HG02840 (cell line): ENCODE results near the gene CDKN2AIPNL.

Source experiments
- ATAC-seq: cut with Tn5 transposase; IDR thresholded peaks from one replicate; pipeline ENCODE4 v1.9.1; 2021; ENCODE audit warnings: mild to moderate bottlenecking, moderate library complexity, moderate number of reproducible peaks; ENCODE audit not compliant: unreplicated experiment, low FRiP score

The CDKN2AIPNL gene

GRCh38 chr5:134411546-134412266 is at the start of gene CDKN2AIPNL:
Gene CDKN2AIPNL (minus strand): TSS chr5:134411881. CDS start chr5:134411854, 27 bp downstream.
- ATAC-seq: peak; percentile 92

- ATAC-seq: no peak
Measured at GRCh38 chr5:134460551-134460950, 48.9 kb upstream of the CDKN2AIPNL start.

DNA sequence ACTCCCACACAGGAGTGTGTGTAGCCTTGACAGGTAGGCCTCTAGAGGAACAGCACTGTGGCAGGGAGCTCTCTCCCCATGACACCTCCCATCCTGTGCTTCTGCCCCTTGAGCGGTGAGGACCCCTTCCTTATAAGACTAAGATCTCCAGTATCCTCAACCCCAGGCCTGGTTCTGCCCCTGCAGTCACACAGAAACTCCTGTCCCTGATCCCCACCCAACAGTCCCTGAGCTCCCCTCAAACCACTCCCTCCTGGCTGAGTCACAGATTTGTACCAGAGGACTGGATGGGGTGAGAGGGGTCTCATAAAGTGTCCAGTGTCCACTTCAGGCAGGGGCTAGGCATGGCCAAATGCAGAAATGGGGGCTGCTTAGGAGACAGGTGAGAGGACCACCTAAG is 47.8 kb upstream of the CDKN2AIPNL start:
- no peak for ATAC-seq

DNA sequence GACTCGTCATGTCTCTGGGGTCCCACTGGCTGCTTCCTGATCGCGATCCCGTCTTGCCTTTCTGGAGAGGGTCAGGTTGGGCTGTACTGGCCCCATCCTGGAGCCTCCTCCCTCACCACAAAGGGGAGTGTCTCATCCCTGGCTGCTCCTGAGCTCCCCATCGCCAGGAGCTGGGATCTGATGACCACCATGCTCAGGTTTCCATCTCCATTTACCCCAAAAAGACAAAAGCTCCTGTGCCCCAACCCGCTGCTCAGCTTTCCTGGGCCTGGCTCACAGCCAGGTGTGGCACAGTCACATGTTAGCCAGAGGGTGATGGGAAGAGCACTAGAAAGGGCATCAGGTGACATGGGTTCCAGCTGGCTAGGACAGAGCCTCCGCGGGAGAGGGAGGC is 47.3 kb upstream of the CDKN2AIPNL start:
- ATAC-seq: no peak

DNA sequence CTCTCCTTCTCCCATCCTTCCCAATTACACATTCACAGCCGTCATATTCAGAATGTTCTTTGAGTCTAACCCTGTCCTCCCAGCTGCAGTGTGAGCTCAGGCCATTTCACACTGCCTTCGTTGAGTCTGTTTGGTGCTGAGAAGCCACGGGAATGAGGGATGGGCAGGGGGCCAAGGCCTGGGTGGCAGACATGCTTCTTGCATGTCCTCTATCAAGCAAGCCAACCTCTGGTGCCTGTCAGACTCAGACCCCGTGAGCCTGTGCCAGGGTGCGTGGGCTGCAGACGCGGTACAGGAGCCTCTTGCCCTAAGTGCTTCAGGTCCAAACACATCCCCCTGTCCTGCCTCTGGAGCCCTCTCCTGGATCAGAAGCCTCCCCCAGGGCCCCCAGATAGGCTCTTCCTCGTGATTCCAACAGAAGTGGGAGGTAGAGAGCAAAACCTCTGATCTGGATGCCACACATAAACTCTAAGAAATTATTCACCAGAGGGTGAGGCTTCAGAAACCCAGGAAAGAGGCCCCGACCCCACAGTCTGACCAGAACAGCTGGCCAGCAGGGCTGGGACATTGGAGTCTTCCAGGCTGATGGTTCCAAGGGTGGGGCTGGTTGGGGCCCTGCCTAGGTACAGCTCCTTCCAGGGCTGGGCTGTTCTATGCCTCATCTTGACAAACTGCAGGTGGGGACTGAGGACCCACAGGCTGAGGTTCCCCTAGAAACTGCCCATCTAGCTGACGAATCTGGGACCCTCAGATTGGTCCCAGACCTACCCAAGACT is 46.7 kb upstream of the CDKN2AIPNL start:
- ATAC-seq: no peak

DNA sequence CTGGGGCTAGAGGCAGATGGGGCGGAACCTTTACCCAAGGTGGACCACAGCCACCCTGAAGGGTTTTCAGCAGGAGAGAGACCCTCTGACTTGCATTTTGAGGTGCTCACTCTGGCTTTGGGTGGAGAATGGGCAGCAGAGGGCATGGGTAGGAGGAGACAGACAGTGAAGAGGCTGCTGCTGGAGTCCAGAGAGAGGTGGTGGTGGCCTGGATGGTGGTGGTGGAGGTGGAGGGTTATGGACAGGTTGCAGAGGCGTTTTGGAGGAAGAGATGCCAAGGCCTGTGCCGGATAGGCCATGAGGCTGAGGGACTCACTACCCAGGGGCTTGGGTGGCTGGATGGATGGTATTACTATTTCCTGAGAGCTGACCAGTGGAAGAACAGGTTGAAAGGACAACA is 46.1 kb upstream of the CDKN2AIPNL start:
- ATAC-seq: no peak

GRCh38 chr5:134456825-134457224 is 45.1 kb upstream of the CDKN2AIPNL start:
- ATAC-seq: no peak

- no peak for ATAC-seq
Measured at GRCh38 chr5:134455466-134455865, 43.8 kb upstream of the CDKN2AIPNL start.

- ATAC-seq: no peak
Measured at GRCh38 chr5:134453016-134453415, 41.3 kb upstream of the CDKN2AIPNL start.

DNA sequence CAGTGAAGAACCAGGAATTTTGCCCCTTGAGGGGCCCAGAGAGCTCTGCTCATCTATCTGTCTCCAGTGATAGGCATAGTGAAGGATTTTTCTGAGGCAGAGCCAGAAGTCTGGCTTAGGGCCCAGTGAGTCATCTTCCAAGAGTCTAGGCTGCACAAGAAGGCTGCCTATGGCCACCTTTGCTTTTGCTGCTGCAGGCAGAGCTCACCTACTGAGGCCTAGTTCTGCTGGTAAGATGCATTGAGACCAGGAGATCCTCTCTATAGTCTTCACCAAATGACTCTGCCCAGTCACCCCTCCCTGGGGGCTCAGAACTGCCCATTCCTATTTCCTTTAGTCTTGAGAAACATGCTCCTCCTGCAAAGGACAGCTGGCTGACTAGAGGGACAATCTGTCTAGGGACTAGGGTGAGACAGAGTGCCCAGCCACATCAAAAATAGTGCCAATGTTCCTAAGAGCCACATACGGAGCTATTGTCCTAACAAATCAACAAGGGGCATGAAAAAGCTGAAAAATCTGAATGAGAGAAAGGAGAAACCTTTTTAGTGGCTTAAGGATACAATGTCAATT is 40.3 kb upstream of the CDKN2AIPNL start:
- ATAC-seq: no peak

GRCh38 chr5:134451225-134451935 is 39.7 kb upstream of the CDKN2AIPNL start:
- ATAC-seq: no peak

DNA sequence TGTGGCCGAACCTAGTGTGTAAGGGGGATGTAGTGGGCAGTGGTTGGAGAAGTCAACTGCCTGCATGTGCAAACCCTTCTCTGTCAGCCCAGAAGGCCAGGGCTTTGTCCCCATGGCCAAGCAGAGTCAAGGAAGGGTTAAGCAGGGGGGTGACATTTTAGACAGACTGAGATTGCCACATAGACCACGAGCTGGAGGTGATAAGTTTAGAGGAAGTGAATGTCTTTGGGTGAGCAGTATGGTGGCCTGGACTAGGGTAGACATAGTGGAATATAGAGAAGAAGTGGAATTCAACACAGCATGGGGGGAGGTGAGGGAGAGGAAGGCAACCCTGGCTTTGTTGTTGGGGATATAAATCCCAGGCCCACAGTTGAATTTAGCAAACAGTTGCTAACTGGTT is 38.7 kb upstream of the CDKN2AIPNL start:
- ATAC-seq: no peak

DNA sequence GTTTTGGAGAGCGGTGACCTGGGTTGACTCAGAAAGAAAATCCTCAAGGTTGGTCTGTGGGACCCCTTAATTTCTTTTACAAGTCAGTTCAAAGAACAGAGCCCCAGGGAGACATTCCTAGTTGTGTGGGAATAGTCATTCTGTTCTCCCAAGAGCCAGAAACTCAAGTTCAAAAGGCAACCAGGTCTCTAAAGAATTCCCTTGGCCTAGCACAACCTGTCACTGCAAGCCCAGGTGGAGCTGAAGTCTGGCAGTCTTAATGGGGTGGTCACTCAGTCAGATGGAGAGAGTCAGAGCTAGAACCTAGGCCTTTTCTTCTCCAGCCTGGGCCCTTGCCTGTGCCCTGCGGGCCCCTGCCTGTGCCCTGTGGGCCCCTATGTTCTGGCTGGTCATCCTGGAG is 37.5 kb upstream of the CDKN2AIPNL start:
- no peak for ATAC-seq

- no peak for ATAC-seq
Measured at GRCh38 chr5:134447815-134448520, 36.3 kb upstream of the CDKN2AIPNL start.

- no peak for ATAC-seq
Measured at GRCh38 chr5:134446938-134447337, 35.3 kb upstream of the CDKN2AIPNL start.

- ATAC-seq: no peak
Measured at GRCh38 chr5:134445856-134446818, 34.5 kb upstream of the CDKN2AIPNL start.

DNA sequence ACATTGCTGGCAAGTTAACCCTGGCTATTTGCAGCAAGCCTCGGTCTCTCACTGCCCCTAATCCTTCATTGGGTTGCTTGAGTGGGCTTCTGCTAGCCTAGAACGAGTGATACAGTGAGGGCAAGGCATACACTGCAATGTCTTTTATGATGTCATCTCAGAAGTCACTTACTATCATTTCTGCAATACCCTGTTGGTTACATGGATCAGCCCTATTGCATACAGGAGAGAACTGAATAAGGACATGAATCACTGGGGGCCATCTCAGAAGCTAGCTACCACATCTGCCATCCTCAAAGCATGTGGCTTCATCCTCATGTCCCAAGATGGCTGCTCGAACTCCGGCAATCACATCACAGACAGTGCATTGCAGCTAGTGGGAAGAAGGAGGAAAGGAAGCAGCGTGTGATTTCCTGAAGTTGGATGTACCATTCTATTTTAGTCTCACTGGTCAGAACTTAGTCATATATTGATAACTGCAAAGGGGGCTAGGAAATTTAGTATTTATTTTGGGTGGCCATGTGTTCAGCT is 33.3 kb upstream of the CDKN2AIPNL start:
- no peak for ATAC-seq

- ATAC-seq: no peak
Measured at GRCh38 chr5:134440201-134440755, 28.6 kb upstream of the CDKN2AIPNL start.

GRCh38 chr5:134439210-134439654 is 27.6 kb upstream of the CDKN2AIPNL start:
- no peak for ATAC-seq
